Activated naive CD8-positive, alpha-beta T cell (primary cell): ENCODE results near the gene RPS6KB2.
A peak's percentile ranks its signal among the peaks of the same experiment; 100 is the strongest.
"Not testable (repeated sequence)": the region's sequence is repeated elsewhere in the genome, so short reads cannot be mapped to it uniquely, and the experiment has no call there.

Experiments
- H3K27ac Mint-ChIP-seq: one replicate; pipeline ENCODE4 v1.8.0; 2021; ENCODE audit warnings: mixed read lengths
- H3K27me3 Mint-ChIP-seq: one replicate; pipeline ENCODE4 v1.8.0; 2021; ENCODE audit warnings: mixed read lengths
- H3K36me3 Mint-ChIP-seq: one replicate; pipeline ENCODE4 v1.8.0; 2021; ENCODE audit warnings: mixed read lengths
- H3K4me1 Mint-ChIP-seq: one replicate; pipeline ENCODE4 v1.8.0; 2021; ENCODE audit warnings: low read depth, mixed read lengths
- H3K4me3 Mint-ChIP-seq: one replicate; pipeline ENCODE4 v1.8.0; 2021; ENCODE audit warnings: mild to moderate bottlenecking, mixed read lengths
- H3K9me3 Mint-ChIP-seq: one replicate; pipeline ENCODE4 v1.8.0; 2021; ENCODE audit warnings: low read depth, mixed read lengths

The RPS6KB2 gene

GRCh38 chr11:67453816-67454732 lies 25.8 kb downstream of the RPS6KB2 start:
- Mint-ChIP-seq H3K4me3 (no peak overlapping the region), H3K36me3 (no peaks in the 10 kb centered on the region), H3K27ac (no peak overlapping the region), H3K27me3 (no peaks in the 10 kb centered on the region), H3K4me1 (peaks cover 13% of the 10 kb centered on the region), H3K9me3 (no peaks in the 10 kb centered on the region)

DNA sequence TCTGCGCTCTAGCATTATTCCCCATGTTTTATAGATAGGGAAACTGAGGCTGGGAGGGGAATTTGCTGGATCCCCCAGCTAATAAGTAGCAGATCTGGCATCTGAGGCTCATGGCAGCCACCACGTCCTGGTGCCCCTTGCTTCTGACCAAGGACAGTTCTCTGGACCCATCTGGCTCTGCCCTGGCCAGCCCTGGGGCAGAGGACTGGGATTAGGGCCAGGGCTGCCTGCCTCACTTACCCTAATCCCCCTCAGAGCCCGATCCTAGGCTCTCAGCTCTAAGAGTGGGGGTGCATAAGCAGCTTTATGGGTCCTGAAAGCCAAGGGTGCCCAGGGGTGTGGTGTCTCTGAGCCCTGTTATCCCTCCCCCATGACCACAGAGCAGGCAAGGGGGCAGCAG lies 26.8 kb downstream of the RPS6KB2 start, which contains the start of gene CABP4:
CABP4 (plus strand) TSS at position 301 of the 400 bp plus-strand sequence; CDS start at position 371, 70 bp downstream.
- H3K4me3 Mint-ChIP-seq = no peak within 1 kb of the TSS
- peaks cover 10% of the 10 kb centered on the region for H3K4me1 Mint-ChIP-seq
- no peaks in the 10 kb centered on the region for H3K36me3 Mint-ChIP-seq
- no peaks in the 10 kb centered on the region for H3K27me3 Mint-ChIP-seq
- H3K27ac Mint-ChIP-seq = peak within 1 kb of the TSS; percentile 34
- H3K9me3 Mint-ChIP-seq = no peaks in the 10 kb centered on the region

GRCh38 chr11:67456068-67456705 lies 27.9 kb downstream of the RPS6KB2 start:
- Mint-ChIP-seq H3K4me3 (no peak overlapping the region), H3K27ac (no peak overlapping the region), H3K4me1 (peaks cover 6% of the 10 kb centered on the region), H3K27me3 (no peaks in the 10 kb centered on the region), H3K9me3 (no peaks in the 10 kb centered on the region), H3K36me3 (no peaks in the 10 kb centered on the region)

- Mint-ChIP-seq H3K4me3 (no peak overlapping the region), H3K27ac (no peak overlapping the region), H3K36me3 (no peaks in the 10 kb centered on the region), H3K9me3 (no peaks in the 10 kb centered on the region), H3K4me1 (peaks cover 3% of the 10 kb centered on the region), H3K27me3 (no peaks in the 10 kb centered on the region)
These were observed 29.2 kb downstream of the RPS6KB2 start for GRCh38 chr11:67457453-67457852.

GRCh38 chr11:67458266-67458665 lies 30.0 kb downstream of the RPS6KB2 start:
- Mint-ChIP-seq H3K9me3 (no peaks in the 10 kb centered on the region), H3K27ac (no peak overlapping the region), H3K27me3 (no peaks in the 10 kb centered on the region), H3K4me3 (no peak overlapping the region), H3K4me1 (peaks cover 4% of the 10 kb centered on the region), H3K36me3 (no peaks in the 10 kb centered on the region)

DNA sequence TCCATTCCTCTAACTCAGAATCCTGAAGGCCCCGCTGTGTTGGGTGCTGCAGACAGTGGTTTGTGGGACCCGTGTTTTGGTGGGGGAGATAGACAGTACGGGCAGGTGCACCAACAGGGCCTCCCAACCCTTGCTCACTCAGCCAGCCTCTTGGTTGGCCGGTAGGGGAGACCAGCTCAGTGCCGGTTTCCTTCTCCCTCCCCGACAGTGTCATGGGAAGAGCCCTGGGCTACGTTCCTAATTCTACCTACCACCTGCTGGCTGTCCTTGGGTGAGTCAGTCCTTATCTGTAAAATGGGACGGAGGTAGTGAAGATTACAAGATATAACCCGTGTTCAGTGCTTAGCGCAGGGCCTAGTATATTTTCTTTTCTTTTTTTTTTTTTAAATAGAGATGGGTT lies 34.9 kb downstream of the RPS6KB2 start:
- Mint-ChIP-seq H3K27me3 (no peaks in the 10 kb centered on the region), H3K27ac (no peak overlapping the region), H3K4me1 (peaks cover 30% of the 10 kb centered on the region), H3K9me3 (no peaks in the 10 kb centered on the region), H3K4me3 (no peak overlapping the region), H3K36me3 (no peaks in the 10 kb centered on the region)

GRCh38 chr11:67463680-67464410 lies 35.6 kb downstream of the RPS6KB2 start:
- peaks cover 33% of the 10 kb centered on the region for H3K4me1 Mint-ChIP-seq
- no peaks in the 10 kb centered on the region for H3K9me3 Mint-ChIP-seq
- no peaks in the 10 kb centered on the region for H3K27me3 Mint-ChIP-seq
- H3K4me3 Mint-ChIP-seq = peak overlapping the region; percentile 87
- H3K36me3 Mint-ChIP-seq = no peaks in the 10 kb centered on the region
- H3K27ac Mint-ChIP-seq = peak overlapping the region; percentile 91

GRCh38 chr11:67464411-67465188 lies 36.3 kb downstream of the RPS6KB2 start:
- Mint-ChIP-seq H3K27me3 (no peaks in the 10 kb centered on the region), H3K9me3 (no peaks in the 10 kb centered on the region), H3K4me3 (peak overlapping the region; percentile 87), H3K4me1 (peaks cover 33% of the 10 kb centered on the region), H3K36me3 (no peaks in the 10 kb centered on the region), H3K27ac (peak overlapping the region; percentile 91)

DNA sequence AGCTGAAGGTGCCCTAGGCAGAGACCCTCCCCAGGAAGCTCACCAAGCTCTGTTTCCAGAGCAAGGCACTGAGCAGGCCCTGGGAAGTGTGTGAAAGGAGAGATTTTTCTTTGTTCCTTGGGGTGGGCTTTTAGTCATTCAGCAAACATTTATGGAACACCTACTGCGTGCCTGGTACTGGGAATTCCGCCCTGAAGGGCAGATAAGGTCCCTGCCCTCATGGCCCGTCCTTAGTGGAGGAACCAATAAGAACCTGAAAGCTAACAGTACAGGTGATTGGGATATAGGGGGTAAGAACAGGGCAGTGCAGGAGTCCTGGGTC lies 36.9 kb downstream of the RPS6KB2 start:
- H3K27me3 Mint-ChIP-seq = no peaks in the 10 kb centered on the region

DNA sequence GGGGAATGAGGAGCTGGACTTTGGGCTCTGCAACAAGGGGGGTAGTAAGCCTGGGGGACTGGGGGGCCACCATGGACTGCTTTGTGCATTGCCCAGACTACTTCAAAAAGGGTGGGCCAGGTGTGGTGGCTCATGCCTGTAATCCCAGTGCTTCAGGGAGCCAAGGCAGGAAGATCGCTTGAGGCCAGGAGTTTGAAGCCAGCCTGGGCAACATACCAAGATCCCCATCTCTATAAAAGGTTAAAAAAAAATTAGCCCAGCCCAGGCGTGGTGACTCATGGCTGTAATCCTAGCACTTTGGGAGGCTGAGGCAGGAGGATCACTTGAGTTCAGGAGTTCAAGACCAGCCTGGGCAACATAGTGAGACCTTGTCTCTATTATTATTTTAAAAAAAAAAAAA lies 37.2 kb downstream of the RPS6KB2 start:
- H3K4me1 Mint-ChIP-seq = peaks cover 30% of the 10 kb centered on the region
- H3K27ac Mint-ChIP-seq = peak overlapping the region; percentile 91
- H3K4me3 Mint-ChIP-seq = peak overlapping the region; percentile 87
- H3K9me3 Mint-ChIP-seq, H3K27me3 Mint-ChIP-seq, H3K36me3 Mint-ChIP-seq: not testable (repeated sequence)

More for the DNA sequence above, 36.9 kb downstream of the RPS6KB2 start:
- Mint-ChIP-seq H3K4me1 (peaks cover 30% of the 10 kb centered on the region), H3K36me3 (no peaks in the 10 kb centered on the region), H3K9me3 (no peaks in the 10 kb centered on the region), H3K27ac (peak overlapping the region; percentile 91), H3K4me3 (peak overlapping the region; percentile 87)

- Mint-ChIP-seq H3K9me3 (no peaks in the 10 kb centered on the region), H3K4me1 (peaks cover 30% of the 10 kb centered on the region), H3K36me3 (no peaks in the 10 kb centered on the region), H3K27me3 (no peaks in the 10 kb centered on the region), H3K4me3 (peak overlapping the region; percentile 42), H3K27ac (peak overlapping the region; percentile 58)
These were observed 38.1 kb downstream of the RPS6KB2 start for GRCh38 chr11:67466367-67466766.

GRCh38 chr11:67466962-67467771 lies 38.9 kb downstream of the RPS6KB2 start:
- H3K27me3 Mint-ChIP-seq = no peaks in the 10 kb centered on the region
- H3K36me3 Mint-ChIP-seq = no peaks in the 10 kb centered on the region
- peak overlapping the region; percentile 81 for H3K27ac Mint-ChIP-seq

DNA sequence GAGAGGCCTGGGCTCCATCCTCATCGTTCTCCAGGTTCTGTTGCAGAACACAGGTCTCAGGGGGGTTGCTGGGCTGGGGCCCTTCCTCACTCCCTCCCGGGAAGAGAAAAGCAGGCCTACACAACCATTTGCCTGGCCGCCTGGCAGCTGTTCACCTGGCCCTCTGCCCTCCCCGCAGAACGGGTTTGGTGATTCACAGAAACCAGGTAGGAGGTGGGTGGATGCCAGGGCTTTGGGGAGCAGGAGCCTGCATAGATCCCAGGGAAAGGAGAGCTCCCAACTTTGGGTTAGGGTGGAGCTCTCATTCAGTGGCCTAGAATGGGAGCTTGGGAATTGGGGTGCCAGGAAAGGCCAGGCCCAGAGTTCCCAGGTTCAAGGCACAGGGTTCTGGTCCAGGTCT lies 39.8 kb downstream of the RPS6KB2 start:
- Mint-ChIP-seq H3K27me3 (no peaks in the 10 kb centered on the region), H3K36me3 (no peaks in the 10 kb centered on the region), H3K4me1 (peaks cover 30% of the 10 kb centered on the region), H3K4me3 (peak overlapping the region; percentile 90), H3K9me3 (no peaks in the 10 kb centered on the region), H3K27ac (peak overlapping the region; percentile 88)

More at GRCh38 chr11:67466962-67467771, 38.9 kb downstream of the RPS6KB2 start:
- peaks cover 30% of the 10 kb centered on the region for H3K4me1 Mint-ChIP-seq
- H3K9me3 Mint-ChIP-seq = no peaks in the 10 kb centered on the region
- H3K4me3 Mint-ChIP-seq = peak overlapping the region; percentile 90

- Mint-ChIP-seq H3K27ac (peak overlapping the region; percentile 88), H3K36me3 (no peaks in the 10 kb centered on the region), H3K4me3 (peak overlapping the region; percentile 90), H3K27me3 (no peaks in the 10 kb centered on the region), H3K4me1 (peaks cover 29% of the 10 kb centered on the region), H3K9me3 (no peaks in the 10 kb centered on the region)
These were observed 40.1 kb downstream of the RPS6KB2 start for GRCh38 chr11:67468456-67468758.
